HEK293 (cell line): ENCODE data around the gene CABLES2.

ENCODE experiments used
- CTCF ChIA-PET: fragments of 350-600 bp; formaldehyde crosslinking; extraction: SDS; loops from one replicate; lab custom pipeline; 2021; ENCODE audit warnings: antibody characterized with exemption; lab: Yijun Ruan, JAX
- POLR2A ChIA-PET: fragments of 300-600 bp; formaldehyde crosslinking; extraction: SDS; loops from one replicate; lab custom pipeline; 2020; ENCODE audit warnings: antibody characterized with exemption, inconsistent platforms; lab: Yijun Ruan, JAX
- H3K27ac ChIP-seq: fragments of 200-500 bp; sonication (Bioruptor generic); 2 replicates; pipeline ENCODE4 v1.5.1; 2014; ENCODE audit warnings: low read depth, low read length, control low read depth, inconsistent platforms; ENCODE audit errors: extremely low read depth
- H3K36me3 ChIP-seq, 2 experiments: fragments of 200-500 bp in 1 of 2; sonication (Bioruptor generic) in 1 of 2; 1 replicate in 1 of 2; 2 replicates in 1 of 2; pipeline ENCODE4 v1.5.1; 2014 to 2017; ENCODE audit warnings: inconsistent platforms in 2 of 2, low read length in 2 of 2; ENCODE audit not compliant: control insufficient read depth in 2 of 2, insufficient read depth in 1 of 2
- H3K4me1 ChIP-seq: fragments of 200-500 bp; sonication (Bioruptor generic); 2 replicates; pipeline ENCODE4 v1.5.1; 2014; ENCODE audit warnings: mild to moderate bottlenecking, low read length, inconsistent platforms; ENCODE audit not compliant: control insufficient read depth, insufficient read depth
- H3K4me3 ChIP-seq: 2 replicates; pipeline ENCODE4 v1.5.1; 2011; ENCODE audit warnings: low read depth, mild to moderate bottlenecking, control low read depth, low read length, moderate library complexity
- H3K9me3 ChIP-seq: fragments of 200-500 bp; sonication (Bioruptor generic); 2 replicates; pipeline ENCODE4 v1.5.1; 2014; ENCODE audit warnings: low read depth, low read length, inconsistent platforms; ENCODE audit not compliant: control insufficient read depth, insufficient read depth
- EGR2 ChIP-seq: fragments of 450-650 bp; formaldehyde crosslinking; IDR thresholded peaks from 2 replicates; pipeline ENCODE4 v1.5.1; 2016; ENCODE audit warnings: low read depth, missing biosample characterization, missing genetic modification characterization
- GLIS1 ChIP-seq: fragments of 450-650 bp; formaldehyde crosslinking; IDR thresholded peaks from 2 replicates; pipeline ENCODE4 v1.5.1; 2016; ENCODE audit warnings: missing biosample characterization, missing genetic modification characterization
- GLIS2 ChIP-seq: fragments of 450-650 bp; formaldehyde crosslinking; IDR thresholded peaks from 2 replicates; pipeline ENCODE4 v1.5.1; 2016; ENCODE audit warnings: missing biosample characterization, missing genetic modification characterization
- HOXC10 ChIP-seq: sonication (generic); formaldehyde crosslinking; IDR thresholded peaks from 2 replicates; pipeline ENCODE4 v1.8.1; 2023; ENCODE audit warnings: mild to moderate bottlenecking, missing genetic modification reagents
- KLF1 ChIP-seq: fragments of 450-650 bp; formaldehyde crosslinking; IDR thresholded peaks from 2 replicates; pipeline ENCODE4 v1.5.1; 2016; ENCODE audit warnings: missing biosample characterization, missing genetic modification characterization
- KLF10 ChIP-seq: fragments of 450-650 bp; IDR thresholded peaks from 2 replicates; pipeline ENCODE4 v1.5.1; 2018; ENCODE audit warnings: missing biosample characterization, mild to moderate bottlenecking, missing genetic modification characterization
- KLF8 ChIP-seq: fragments of 450-650 bp; formaldehyde crosslinking; IDR thresholded peaks from 2 replicates; pipeline ENCODE4 v1.5.1; 2016; ENCODE audit warnings: missing biosample characterization, missing genetic modification characterization
- KLF9 ChIP-seq: fragments of 450-650 bp; formaldehyde crosslinking; IDR thresholded peaks from 2 replicates; pipeline ENCODE4 v1.5.1; 2016; ENCODE audit warnings: missing biosample characterization, missing genetic modification characterization, low read depth
- MZF1 ChIP-seq: fragments of 450-650 bp; formaldehyde crosslinking; IDR thresholded peaks from 2 replicates; pipeline ENCODE4 v1.5.1; 2017; ENCODE audit warnings: missing biosample characterization, missing genetic modification characterization, borderline replicate concordance
- YY2 ChIP-seq: fragments of 450-650 bp; formaldehyde crosslinking; IDR thresholded peaks from 2 replicates; pipeline ENCODE4 v1.5.1; 2016; ENCODE audit warnings: missing biosample characterization, missing genetic modification characterization
- ZBTB10 ChIP-seq: fragments of 450-650 bp; formaldehyde crosslinking; IDR thresholded peaks from 2 replicates; pipeline ENCODE4 v1.5.1; 2016; ENCODE audit warnings: missing biosample characterization, missing genetic modification characterization
- ZIC2 ChIP-seq: fragments of 450-650 bp; formaldehyde crosslinking; IDR thresholded peaks from 2 replicates; pipeline ENCODE4 v1.5.1; 2016; ENCODE audit warnings: missing biosample characterization, missing genetic modification characterization
- ZNF121 ChIP-seq: fragments of 450-650 bp; formaldehyde crosslinking; IDR thresholded peaks from 2 replicates; pipeline ENCODE4 v1.5.1; 2016; ENCODE audit warnings: missing biosample characterization, missing genetic modification characterization
- ZNF148 ChIP-seq: fragments of 450-650 bp; formaldehyde crosslinking; IDR thresholded peaks from 2 replicates; pipeline ENCODE4 v1.5.0; 2017; ENCODE audit warnings: missing biosample characterization, missing genetic modification characterization, borderline replicate concordance
- ZNF18 ChIP-seq: fragments of 450-650 bp; formaldehyde crosslinking; IDR thresholded peaks from 2 replicates; pipeline ENCODE4 v1.5.1; 2016; ENCODE audit warnings: missing biosample characterization, missing genetic modification characterization
- ZNF350 ChIP-seq: fragments of 450-650 bp; formaldehyde crosslinking; IDR thresholded peaks from 2 replicates; pipeline ENCODE4 v1.5.0; 2017; ENCODE audit warnings: missing biosample characterization, mild to moderate bottlenecking, missing genetic modification characterization
- ZNF366 ChIP-seq: fragments of 450-650 bp; formaldehyde crosslinking; conservative IDR thresholded peaks from 2 replicates; pipeline ENCODE4 v1.5.1; 2016; ENCODE audit warnings: missing biosample characterization, missing genetic modification characterization
- ZNF473 ChIP-seq: fragments of 450-650 bp; formaldehyde crosslinking; IDR thresholded peaks from 2 replicates; pipeline ENCODE4 v1.5.1; 2017; ENCODE audit warnings: missing biosample characterization, missing genetic modification characterization
- ZNF510 ChIP-seq: fragments of 450-650 bp; formaldehyde crosslinking; IDR thresholded peaks from 2 replicates; pipeline ENCODE4 v1.5.1; 2018; ENCODE audit warnings: mild to moderate bottlenecking, missing genetic modification characterization, missing biosample characterization; ENCODE audit not compliant: insufficient replicate concordance
- ZSCAN30 ChIP-seq: fragments of 450-650 bp; IDR thresholded peaks from 2 replicates; pipeline ENCODE4 v1.5.1; 2018; ENCODE audit warnings: missing biosample characterization, mild to moderate bottlenecking, missing genetic modification characterization, moderate library complexity
- ZSCAN5A ChIP-seq: fragments of 450-650 bp; formaldehyde crosslinking; IDR thresholded peaks from 2 replicates; pipeline ENCODE4 v1.5.1; 2016; ENCODE audit warnings: missing biosample characterization, missing genetic modification characterization

The CABLES2 gene

GRCh38 chr20:62355516-62355877 lies 51.6 kb downstream of the CABLES2 start (continued):
- peak; percentile 40; the same call in 1 of the 2 replicates for TF ChIP-seq KLF9
- TF ChIP-seq KLF10 (tag by site-specific recombination): no peak
- peak; percentile 76 for TF ChIP-seq KLF1 (tag by site-specific recombination)
- TF ChIP-seq ZSCAN5A (tag by site-specific recombination): no peak
- no peak for TF ChIP-seq ZNF510 (tag by site-specific recombination)

- Histone ChIP-seq H3K4me3 (no peak overlapping the region), H3K9me3 (no peaks in the 10 kb centered on the region), H3K27ac (no peak overlapping the region), H3K4me1 (peaks cover 7% of the 10 kb centered on the region), H3K36me3 (peaks cover 0 to 45% of the 10 kb centered on the region in 2 experiments; a peak in 1 of 3 replicates)
- no peak for TF ChIP-seq ZNF121 (tag by site-specific recombination)
- peak; percentile 96 for TF ChIP-seq GLIS1 (tag by site-specific recombination)
- peak; percentile 22; the same call in 1 of the 2 replicates for TF ChIP-seq EGR2 (tag by site-specific recombination)
- TF ChIP-seq ZIC2 (tag by site-specific recombination): peak; percentile 67
- POLR2A ChIA-PET: interaction anchor here (1.9 kb wide), 1 partner anchor 32 kb away, joined by 8 read pairs; the partner anchor contains the start of gene RPS21
- CTCF ChIA-PET: interaction anchor here (1.9 kb wide), 1 partner anchor 9 kb away, joined by 6 read pairs; no protein-coding TSS in a partner anchor
Observed at GRCh38 chr20:62354811-62355341, 52.2 kb downstream of the CABLES2 start.

GRCh38 chr20:62354031-62354808 lies 52.9 kb downstream of the CABLES2 start:
- Histone ChIP-seq H3K27ac (no peak overlapping the region), H3K4me1 (peaks cover 8% of the 10 kb centered on the region), H3K36me3 (peaks cover 0 to 48% of the 10 kb centered on the region in 2 experiments; a peak in 1 of 3 replicates), H3K9me3 (no peaks in the 10 kb centered on the region), H3K4me3 (no peak overlapping the region)
- TF ChIP-seq ZNF350 (tag by site-specific recombination) (no peak), MZF1 (tag by site-specific recombination) (no peak), YY2 (tag by site-specific recombination) (no peak), KLF9 (no peak), ZNF473 (tag by site-specific recombination) (no peak), HOXC10 (CRISPR knock-in tag) (no peak), ZNF18 (tag by site-specific recombination) (no peak), ZSCAN30 (tag by site-specific recombination) (no peak), ZBTB10 (no peak), GLIS2 (tag by site-specific recombination) (peak; percentile 51), ZNF366 (tag by site-specific recombination) (no peak), KLF8 (peak; percentile 12; the same call in 1 of the 2 replicates), ZNF148 (no peak)
- ChIA-PET CTCF (interaction anchor here (1.9 kb wide), 1 partner anchor 10 kb away, joined by 6 read pairs; no protein-coding TSS in a partner anchor), POLR2A (no interaction called here)
